Hematopoietic multipotent progenitor cell treated with erythropoietin and hydrocortisone succinate and interleukin-3 and kit ligand, for 4 days (in vitro differentiated cells): ENCODE results near the gene MTCH2.

Experiments
- DNase-seq: peaks from one replicate; pipeline ENCODE4 v3.0.0-alpha.2; 2015

Gene MTCH2

DNA sequence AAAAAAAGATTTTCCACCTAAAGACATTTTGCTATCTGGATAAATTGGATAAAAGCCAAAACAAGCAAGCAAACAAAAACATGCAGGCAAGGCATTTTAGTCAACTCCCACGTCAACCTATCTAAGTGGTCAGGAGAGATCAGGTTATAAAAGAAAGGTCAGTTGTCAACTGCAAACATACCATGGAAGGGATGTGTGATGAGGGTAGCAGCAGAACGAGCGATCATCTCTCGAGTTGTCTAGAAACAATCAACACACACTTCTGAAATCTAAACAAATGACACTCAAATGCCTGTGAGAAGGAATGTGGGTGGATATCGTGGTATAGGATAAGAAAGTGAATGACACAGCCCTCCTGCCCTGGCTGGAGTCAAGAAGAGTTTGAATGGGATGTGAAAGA lies 10.9 kb downstream of the MTCH2 start:
- no peak for DNase-seq

DNA sequence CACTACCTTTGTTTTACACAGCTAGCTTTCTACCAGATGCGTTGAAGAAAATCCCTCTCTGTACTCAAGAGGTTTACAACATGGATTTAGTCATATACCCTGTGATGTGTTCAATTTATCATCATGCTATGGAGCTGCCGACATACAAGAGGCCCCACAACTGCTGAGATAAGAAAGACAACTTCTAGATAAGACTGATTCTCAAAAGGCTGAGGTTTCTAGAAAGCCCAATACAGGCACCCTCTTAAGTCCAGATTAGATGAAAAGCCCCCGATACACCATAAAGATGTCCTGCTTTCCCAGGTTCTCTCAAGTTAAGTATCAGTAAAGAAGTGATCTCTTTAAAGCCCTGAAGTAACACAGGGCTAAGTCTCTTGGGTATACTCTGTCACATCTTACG lies 14.3 kb downstream of the MTCH2 start:
- no peak for DNase-seq

GRCh38 chr11:47626234-47626633 lies 16.1 kb downstream of the MTCH2 start:
- no peak for DNase-seq

DNA sequence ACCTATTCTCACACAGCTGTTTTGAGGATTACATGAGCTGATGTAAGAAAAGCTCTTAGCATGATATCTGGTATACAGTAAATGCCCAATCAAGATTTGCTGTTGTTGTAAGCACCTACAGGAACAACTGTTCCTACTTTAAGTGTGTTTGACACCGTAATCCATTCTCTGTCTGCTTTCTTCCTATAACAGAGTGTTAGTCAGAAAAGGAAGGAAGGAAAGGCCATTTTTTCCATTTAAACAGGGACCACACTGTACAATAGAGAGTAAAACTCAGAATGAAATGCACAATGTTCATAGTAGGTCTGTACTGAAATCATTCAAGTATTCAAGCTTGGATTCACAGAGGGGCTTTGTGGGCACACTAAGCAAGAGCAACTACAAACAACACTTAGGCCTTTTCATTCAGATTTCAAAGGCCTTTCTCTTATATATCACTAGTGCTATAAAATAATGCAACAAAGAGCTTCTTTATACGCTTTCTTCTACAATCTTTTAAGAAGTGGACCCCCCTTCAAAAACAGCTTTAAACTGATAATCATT lies 21.5 kb downstream of the MTCH2 start:
- DNase-seq = no peak

GRCh38 chr11:47617417-47617809 lies 24.9 kb downstream of the MTCH2 start:
- peak; percentile 43 for DNase-seq

- peak; percentile 79 for DNase-seq
These were observed 25.5 kb downstream of the MTCH2 start for GRCh38 chr11:47616726-47617416.

GRCh38 chr11:47615249-47615648 lies 27.1 kb downstream of the MTCH2 start:
- no peak for DNase-seq

- DNase-seq = peak; percentile 68
These were observed 31.0 kb downstream of the MTCH2 start for GRCh38 chr11:47611348-47611794.

- DNase-seq = peak; percentile 58
These were observed 32.7 kb downstream of the MTCH2 start for GRCh38 chr11:47609675-47610074.

- no peak for DNase-seq
These were observed 35.0 kb downstream of the MTCH2 start for GRCh38 chr11:47607380-47607779.

DNA sequence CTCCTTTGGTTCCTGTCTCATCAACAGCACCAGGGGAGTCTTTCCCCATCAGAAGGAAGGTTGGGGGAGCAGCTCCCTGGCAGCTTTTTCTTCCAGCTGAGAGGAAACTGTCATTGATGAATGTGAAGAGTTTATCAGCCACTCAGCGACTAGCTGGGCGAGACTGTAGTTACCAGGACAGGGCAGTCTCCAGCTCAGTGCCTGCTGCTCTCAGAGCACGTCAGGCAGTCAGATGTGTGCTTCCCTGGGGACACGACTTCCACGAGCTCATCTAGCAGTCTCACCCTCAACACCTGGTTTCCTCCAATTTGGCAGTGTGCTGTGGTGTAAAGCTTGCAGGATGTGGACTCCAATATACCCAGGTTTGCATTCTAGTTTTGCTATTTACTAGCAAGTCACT lies 35.6 kb downstream of the MTCH2 start:
- no peak for DNase-seq

- DNase-seq = no peak
These were observed 36.4 kb downstream of the MTCH2 start for GRCh38 chr11:47605921-47606320.

- DNase-seq = no peak
These were observed 39.1 kb downstream of the MTCH2 start for GRCh38 chr11:47603295-47603694.

DNA sequence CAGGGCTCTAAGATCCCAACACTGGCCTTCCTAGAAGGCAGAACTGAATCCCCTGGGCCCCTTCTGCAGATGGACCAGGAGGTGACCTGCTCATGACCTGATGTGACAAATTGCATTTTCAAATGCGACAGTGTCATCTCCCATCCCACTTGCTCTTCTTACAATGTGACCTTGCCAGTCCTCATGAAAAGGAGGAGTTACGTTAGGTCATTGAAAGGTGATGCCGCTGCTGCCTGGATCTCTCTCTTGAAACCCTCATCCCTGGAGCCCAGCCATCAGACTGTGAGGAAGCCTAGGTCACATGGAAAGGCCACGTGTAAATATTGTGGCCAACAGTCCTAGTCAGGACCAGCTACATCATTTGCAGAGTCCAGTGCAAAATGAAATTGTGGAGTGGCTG lies 42.5 kb downstream of the MTCH2 start:
- no peak for DNase-seq

- no peak for DNase-seq
These were observed 46.4 kb downstream of the MTCH2 start for GRCh38 chr11:47595967-47596366.

DNA sequence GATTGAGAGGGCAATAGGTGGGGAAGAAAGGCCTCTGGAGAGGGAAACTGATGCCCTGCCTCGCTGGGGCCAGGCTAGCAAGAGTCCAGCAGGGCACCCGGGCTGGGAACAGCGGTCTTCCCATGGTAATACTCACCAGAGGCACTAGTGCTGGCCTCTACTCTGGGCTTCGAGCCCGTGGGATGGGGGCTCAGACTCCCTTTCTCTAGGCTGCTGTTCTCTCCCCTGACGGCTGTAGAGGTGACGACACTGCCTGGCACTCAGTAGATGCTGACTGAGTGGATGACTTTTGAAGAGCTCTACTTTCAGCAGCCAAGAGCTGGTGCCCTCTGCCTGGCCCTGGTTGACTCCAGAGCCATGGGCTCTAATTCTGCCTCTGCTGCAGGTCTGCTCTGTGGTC lies 47.3 kb downstream of the MTCH2 start:
- peak; percentile 25 for DNase-seq

DNA sequence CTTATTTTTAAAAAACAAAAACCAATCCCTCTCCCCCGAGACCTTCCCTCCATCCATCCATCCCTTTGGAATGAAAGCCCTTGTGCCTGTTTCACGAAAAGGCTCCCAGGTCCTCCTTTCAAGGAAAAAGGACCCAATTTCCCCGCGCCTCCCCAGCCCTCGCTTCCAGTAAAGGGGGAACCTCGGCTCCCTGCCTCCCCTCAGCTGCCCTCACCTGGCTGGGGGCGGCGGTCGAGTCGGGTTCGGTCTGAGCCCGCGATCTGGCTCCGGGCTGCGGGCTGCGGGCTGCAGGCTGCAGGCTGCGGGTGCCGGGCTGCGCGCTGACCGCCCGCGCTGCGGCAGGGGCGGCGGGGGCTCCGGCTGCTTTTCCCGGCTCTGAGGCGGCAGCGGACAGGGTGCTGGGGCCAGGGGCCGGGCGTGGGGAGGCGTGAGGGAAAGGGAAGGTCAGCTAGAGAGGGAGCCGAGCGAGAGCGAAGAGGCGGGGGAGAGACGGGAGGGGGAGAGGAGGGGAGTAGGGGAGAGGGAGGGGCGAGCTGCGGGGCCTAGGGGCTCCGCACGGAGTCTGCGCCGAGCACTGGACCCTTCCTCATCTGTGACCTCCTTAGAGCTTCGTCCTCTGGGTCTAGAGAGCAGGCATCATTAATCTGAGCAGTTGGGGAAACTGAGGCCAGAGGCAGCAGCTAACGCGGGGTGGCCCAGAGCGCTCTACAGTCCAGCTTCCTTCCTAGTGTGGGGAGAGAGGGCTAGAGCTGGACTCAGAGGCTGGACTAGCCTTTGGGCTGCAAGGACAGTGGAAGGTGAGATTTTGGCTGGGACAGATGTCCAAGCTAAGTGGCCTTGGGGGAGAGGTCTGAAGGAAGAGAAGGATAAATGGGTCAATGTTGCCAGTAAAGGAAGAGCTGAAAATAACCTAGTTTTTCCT lies 48.2 kb downstream of the MTCH2 start, which contains the start of gene C1QTNF4:
TSS of gene C1QTNF4 (minus strand) at position 478 of the 922 bp plus-strand sequence. CDS start 3,601 bp downstream, outside the sequence.
- DNase-seq = no peak

- no peak for DNase-seq
These were observed 48.8 kb downstream of the MTCH2 start for GRCh38 chr11:47593492-47593933.

GRCh38 chr11:47592970-47593369 lies 49.4 kb downstream of the MTCH2 start:
- DNase-seq = no peak

GRCh38 chr11:47592251-47592650 lies 50.1 kb downstream of the MTCH2 start:
- DNase-seq = no peak

DNA sequence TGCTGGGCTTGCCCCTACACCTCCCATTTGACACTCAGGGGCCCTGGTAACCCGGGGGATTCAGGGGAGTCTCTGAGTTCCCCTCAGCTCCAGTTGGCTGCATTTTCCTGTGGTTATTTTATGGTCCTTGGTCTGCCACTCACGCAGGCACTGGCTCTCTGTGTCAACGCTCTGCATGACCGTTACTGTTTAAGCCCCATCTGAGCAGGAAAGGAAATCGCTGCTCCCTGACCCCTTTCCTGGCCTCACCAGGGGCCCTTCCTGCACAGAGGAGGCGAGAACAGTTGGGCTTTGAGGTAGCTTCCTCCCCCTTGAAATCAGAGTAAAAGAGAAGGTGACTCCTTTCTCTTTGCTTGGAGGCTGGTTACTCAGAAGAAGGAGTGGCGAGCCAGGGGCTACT lies 50.6 kb downstream of the MTCH2 start:
- peak; percentile 76 for DNase-seq

DNA sequence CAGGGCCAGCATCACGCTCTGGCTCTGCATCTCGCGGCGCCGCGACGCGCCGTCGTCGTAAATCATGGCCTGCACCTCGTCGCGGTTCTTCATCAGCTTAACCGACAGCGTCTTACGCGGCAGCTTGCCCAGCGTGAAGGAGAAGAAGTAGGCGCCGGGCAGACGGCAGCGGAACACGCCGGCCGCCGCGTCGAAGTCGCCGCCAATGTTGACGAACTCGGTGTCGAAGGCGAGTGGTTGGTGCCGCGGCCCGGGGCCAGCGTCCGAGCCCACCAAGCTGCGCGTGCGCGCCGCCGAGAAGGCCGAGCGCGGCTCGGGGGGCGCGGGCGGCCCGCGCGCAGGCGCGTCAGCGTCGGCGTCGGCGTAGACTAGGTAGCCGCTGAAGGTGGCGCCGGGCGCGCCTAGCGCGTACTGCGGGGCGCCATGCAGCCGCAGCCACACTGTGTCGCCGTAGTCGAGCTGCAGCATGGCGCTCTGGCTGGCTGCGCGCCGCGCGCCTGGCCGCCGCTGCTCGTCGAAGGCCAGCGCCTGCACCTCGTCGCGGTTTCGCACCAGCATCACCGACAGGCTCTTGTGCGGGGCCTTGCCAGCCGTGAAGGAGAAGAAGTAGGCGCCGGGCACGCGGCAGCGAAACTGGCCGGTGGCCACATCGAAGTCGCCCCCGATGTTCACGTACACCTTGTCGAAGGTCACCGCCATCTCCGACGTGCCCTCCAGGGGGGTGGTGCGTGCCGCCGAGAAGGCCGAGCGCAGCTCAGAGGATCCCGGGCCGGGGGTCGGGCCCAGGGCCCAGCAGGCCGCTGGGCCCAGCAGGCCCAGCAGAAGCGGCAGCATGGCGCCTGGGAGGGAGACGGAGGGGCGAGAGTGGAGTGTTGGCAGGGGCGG lies 52.1 kb downstream of the MTCH2 start:
- DNase-seq = no peak

- no peak for DNase-seq
These were observed 52.8 kb downstream of the MTCH2 start for GRCh38 chr11:47589584-47589976.
